ENCODE measurements around the gene SPAG5.
"Not testable (repeated sequence)": the region's sequence is repeated elsewhere in the genome, so short reads cannot be mapped to it uniquely, and the experiment has no call there.

Gene SPAG5

DNA sequence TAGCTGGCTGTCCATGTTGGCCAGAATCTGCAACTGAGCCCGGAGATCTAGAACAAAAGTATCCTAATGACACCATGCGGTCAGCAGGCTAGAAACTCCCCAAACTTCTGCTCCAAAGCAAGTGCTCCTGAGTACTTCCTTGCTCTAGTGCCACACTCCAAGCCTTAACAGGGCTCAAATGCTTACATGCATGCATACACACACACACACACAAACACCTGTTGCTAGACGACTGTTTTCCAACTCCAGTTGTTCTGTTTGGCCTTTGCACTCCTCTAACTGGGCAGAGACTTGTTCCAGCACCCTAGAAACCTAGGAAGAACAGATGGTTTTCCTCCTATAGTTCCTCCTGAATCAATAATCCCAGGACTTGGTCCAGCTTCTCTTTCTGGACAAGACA, 14.4 kb downstream of the SPAG5 start:
- TF ChIP-seq, protein P1, sequence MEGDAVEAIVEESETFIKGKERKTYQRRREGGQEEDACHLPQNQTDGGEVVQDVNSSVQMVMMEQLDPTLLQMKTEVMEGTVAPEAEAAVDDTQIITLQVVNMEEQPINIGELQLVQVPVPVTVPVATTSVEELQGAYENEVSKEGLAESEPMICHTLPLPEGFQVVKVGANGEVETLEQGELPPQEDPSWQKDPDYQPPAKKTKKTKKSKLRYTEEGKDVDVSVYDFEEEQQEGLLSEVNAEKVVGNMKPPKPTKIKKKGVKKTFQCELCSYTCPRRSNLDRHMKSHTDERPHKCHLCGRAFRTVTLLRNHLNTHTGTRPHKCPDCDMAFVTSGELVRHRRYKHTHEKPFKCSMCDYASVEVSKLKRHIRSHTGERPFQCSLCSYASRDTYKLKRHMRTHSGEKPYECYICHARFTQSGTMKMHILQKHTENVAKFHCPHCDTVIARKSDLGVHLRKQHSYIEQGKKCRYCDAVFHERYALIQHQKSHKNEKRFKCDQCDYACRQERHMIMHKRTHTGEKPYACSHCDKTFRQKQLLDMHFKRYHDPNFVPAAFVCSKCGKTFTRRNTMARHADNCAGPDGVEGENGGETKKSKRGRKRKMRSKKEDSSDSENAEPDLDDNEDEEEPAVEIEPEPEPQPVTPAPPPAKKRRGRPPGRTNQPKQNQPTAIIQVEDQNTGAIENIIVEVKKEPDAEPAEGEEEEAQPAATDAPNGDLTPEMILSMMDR (IDR thresholded peaks at IDR 0.05; ENCODE audit: low read depth, low read length), result no peak
- H3K4me3 ChIP-seq (ENCODE audit: low read depth, low read length), result no peak overlapping the region

DNA sequence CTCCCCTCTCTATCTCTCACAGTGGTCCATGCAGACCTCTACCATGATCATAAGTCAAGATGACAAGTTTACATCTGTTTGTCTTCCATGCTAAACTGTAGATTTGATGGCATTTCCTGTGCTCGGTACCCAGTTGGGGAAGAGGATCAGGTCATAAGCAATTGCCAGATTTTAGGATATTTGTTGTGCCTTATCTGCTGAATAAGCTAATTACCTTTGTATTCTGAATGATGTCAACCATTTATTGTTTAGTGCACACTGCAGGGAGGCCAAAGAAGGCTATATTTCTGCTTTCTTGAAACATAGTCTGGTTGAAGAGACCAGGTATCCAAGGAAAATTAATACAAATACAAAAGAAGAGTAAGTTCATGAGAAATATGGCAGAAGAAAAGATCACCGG, 16.3 kb downstream of the SPAG5 start:
- TF ChIP-seq, protein P1 (IDR thresholded peaks at IDR 0.05; ENCODE audit: low read depth, low read length), result no peak
- H3K4me3 ChIP-seq (ENCODE audit: low read depth, low read length), result no peak overlapping the region

DNA sequence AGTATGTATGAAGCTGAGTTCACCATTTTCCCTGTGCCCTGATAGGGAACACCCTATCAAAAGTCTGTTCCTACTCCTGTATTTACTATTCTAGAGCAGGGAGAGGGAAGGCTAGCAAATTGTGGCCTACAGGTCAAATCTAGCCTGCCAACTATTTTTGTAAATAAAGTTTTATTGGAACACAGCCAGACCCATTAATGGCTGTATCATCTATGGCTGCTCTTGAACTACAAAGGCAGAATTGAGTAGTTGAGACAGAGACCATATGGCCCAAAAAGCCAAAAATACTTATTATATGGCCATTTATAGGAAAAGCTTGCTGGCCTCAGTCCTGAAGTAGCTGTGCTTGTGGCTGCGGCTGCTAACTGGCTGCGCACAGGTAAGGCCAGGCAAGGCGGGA, 17.9 kb downstream of the SPAG5 start:
- TF ChIP-seq, protein P1 (IDR thresholded peaks at IDR 0.05; ENCODE audit: low read depth, low read length), result no peak
- H3K4me3 ChIP-seq (ENCODE audit: low read depth, low read length), result no peak overlapping the region

DNA sequence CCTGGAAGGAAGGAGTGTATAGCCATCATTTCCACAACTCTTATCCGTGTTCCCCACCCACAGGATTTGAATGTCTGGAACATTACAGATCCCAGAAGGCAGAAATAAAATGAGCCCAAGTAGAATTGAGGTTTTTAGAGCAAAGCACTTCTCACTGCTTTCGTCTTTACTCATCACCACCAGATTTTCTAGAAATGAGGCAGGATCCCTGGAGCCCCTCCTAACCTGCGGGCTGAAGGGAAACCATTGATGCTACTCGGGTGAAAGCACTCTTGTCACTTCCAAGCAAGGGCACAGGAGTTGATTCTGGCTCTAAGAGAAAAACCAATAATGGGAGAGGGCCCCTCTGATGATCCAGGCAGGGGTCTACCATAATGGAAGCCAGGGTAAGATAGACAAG, 19.3 kb downstream of the SPAG5 start:
- TF ChIP-seq, protein P1 (IDR thresholded peaks at IDR 0.05; ENCODE audit: low read depth, low read length), result no peak

DNA sequence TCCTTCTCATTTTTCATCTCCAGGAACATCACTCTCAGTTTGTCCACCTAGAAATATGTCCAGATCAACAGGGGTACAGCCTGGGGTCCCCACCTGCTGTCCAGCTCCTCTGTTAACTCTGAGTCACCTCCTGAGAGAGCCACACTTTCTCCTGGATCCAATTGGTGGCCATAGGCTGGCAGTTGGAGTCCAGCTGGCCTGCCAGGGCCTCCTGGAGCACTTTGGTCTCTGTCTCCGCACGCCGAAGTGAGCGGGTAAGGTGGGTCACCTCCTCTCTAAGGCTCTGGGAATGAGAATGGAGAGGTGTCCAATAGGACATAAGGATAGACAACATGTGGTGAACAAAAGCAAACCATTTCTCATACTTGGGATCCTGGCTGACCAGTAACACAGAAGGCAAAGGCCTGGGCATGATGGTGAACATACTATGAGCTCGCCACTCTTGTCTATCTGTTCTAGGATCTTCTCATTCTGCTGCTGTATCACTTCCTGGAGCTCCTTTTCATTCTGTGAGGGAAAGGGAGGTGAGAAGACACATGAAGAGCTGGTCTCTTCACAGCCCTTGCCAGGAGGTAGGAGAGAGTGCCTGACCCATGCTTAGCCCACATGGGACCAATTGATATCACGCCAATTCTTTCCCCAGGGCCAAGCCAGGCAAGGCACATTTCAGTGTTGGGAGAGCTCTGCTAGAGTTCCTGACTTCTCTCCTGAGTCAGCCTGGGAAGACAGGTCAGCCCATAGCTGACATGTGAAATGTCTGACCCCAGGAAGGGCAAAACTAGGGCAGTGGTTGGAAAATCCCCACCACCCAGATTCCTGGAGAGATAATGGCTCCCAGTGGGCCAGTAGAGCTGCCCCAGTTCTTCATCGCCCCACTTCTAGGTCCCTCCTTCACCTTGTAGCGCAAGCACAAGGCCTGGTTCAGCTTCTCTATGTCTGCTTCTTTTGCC, 20.3 kb downstream of the SPAG5 start:
- H3K4me3 ChIP-seq (ENCODE audit: low read depth, low read length), result no peak overlapping the region
- TF ChIP-seq, protein P1 (IDR thresholded peaks at IDR 0.05; ENCODE audit: low read depth, low read length), result no peak

More for the DNA sequence above, 19.3 kb downstream of the SPAG5 start:
- H3K4me3 ChIP-seq (ENCODE audit: low read depth, low read length), result no peak overlapping the region

DNA sequence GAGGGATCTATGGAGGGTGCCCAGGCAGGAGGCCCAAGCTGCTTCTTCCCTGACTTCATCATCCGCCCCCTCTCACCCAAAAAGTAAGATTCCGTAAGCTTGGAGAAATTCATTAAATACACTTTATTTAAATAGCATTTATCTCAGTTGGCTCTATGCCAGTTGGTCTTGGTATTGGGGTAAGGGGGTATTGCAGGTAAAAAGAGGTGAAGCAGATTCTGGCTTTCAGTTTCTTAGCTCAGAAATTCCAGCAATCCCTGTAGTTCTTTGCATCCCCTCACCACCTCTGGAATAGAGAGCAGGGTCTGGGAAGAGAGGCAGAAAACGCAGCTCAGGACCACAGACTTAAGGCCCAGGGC, 21.4 kb downstream of the SPAG5 start:
- TF ChIP-seq, protein P1 (IDR thresholded peaks at IDR 0.05; ENCODE audit: low read depth, low read length), result no peak
- H3K4me3 ChIP-seq (ENCODE audit: low read depth, low read length), result no peak overlapping the region

DNA sequence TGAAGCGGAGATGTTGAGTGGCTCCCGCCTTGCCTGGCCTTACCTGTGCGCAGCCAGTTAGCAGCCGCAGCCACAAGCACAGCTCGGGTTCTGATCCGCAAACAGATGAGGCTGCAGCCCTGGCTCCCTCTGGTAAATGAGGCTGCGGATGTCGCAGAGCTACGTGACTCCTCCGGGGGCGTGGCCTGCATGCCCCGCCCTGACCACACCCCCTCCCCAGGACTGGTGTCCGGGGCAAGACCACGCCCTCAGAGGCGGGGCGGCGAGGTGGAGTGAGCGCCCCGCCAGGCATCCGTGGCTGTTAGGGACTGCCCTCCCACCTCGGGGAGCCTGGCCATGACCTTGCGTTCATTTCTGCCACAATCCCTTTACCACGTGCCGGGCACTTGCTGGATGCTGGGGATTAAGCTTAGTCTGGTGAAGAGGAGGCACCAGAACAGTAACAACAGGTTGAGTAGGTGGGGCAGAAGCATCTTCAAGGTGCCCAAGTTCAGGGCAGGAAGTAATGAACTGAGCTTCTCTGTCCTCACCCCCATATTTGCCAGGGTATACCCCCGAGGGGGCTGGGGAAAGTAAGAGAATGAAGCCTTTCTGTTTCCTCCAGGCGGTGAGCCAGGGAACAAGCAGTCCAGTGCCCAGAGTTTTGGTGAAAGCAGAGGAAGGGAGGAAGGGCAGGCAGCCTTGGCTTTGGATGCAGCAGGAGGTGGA, 21.9 kb downstream of the SPAG5 start, which contains the start of gene ALDOC:
Gene ALDOC (minus strand): TSS at position 138 of the 708 bp plus-strand sequence. CDS start 1,363 bp downstream, outside the sequence.
- peak within 1 kb of the TSS; percentile 40 for H3K4me3 ChIP-seq (ENCODE audit: low read depth, low read length)
- TF ChIP-seq, protein P1 (IDR thresholded peaks at IDR 0.05; ENCODE audit: low read depth, low read length), result no peak

DNA sequence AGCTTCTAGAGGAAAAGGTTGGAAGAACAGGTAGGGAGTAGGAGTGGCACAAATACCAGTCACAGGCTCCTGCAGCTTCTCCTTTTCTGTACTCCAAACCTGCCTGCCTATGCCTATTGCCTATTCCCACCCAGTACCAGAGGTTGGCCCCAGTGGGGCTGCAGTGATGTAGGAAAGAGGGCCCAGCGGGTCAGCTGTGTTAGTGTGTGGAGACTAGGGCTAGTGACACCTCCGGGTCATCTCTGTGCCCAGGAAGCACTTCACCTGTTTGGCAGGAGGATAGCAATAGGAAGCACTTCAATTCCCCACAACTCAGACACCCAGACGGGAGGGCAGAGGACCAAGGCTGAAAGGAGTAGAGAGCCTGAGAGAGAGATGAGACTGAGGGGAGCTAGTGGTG, 22.8 kb downstream of the SPAG5 start:
- not testable (repeated sequence) for H3K4me3 ChIP-seq (ENCODE audit: low read depth, low read length)
